Right lobe of liver (tissue), 6 donors: ENCODE measurements around the gene CD19. TPM values are rescaled to one million over a fixed set of nuclear protein-coding genes. Genes with fewer than 3 reads are reported as not detected.

Experiments
- ATAC-seq, 4 donors: fragments of 200-7000 bp; cut with Tn5 transposase; one replicate each; pipeline ENCODE4 v1.9.1; 2020; ENCODE audit warnings: mild to moderate bottlenecking in 4 of 4, moderate library complexity in 4 of 4
- DNase-seq, 3 donors: peaks; one replicate each; pipeline ENCODE4 v3.0.0-alpha.2; 2020
- H3K27ac ChIP-seq, 3 donors: fragments of 200-600 bp; one replicate each; pipeline ENCODE4 v1.8.0; 2022
- H3K27me3 ChIP-seq, 2 donors: fragments of 200-600 bp; one replicate each; pipeline ENCODE4 v1.8.0; 2022
- H3K36me3 ChIP-seq, 4 donors: fragments of 200-600 bp; sonication (generic) in 1 of 4; one replicate each; pipeline versions ENCODE4 v1.5.1 to v1.8.0; 2017 to 2022; ENCODE audit warnings: control low read depth in 1 of 4
- H3K4me1 ChIP-seq, 4 donors: fragments of 200-600 bp; sonication (generic) in 1 of 4; one replicate each; pipeline versions ENCODE4 v1.5.1 to v1.8.0; 2017 to 2022; ENCODE audit warnings: control low read depth in 1 of 4
- H3K4me3 ChIP-seq, 3 donors: fragments of 200-600 bp; one replicate each; pipeline ENCODE4 v1.8.0; 2022
- H3K9me3 ChIP-seq, 4 donors: fragments of 200-600 bp; sonication (generic) in 1 of 4; one replicate each; pipeline versions ENCODE4 v1.5.1 to v1.8.0; 2017 to 2022; ENCODE audit warnings: control low read depth in 1 of 4
- POLR2A ChIP-seq: fragments of 450-650 bp; IDR thresholded peaks from one replicate; pipeline ENCODE4 v1.6.1; 2017; ENCODE audit warnings: antibody characterized with exemption, mild to moderate bottlenecking
- WGBS: methylation state at CpG from one replicate; pipeline ENCODE4 v1.1.6; 2018; ENCODE audit warnings: low coverage, low lambda C conversion rate; ENCODE audit not compliant: insufficient coverage; ENCODE audit errors: missing lambda C conversion rate; 5-methylcytosine and 5-hydroxymethylcytosine counted together
- intact Hi-C, 2 donors: fragments of 100-400 bp; cut with DNase I; formaldehyde crosslinking; loops; one replicate each; pipeline versions ENCODE4 v1.11.2 to v1.14.1; 2022
- total RNA-seq, 6 experiments: library from RNA; depleted of rRNA in 2 of 6; stranded (reverse); fragments of >200 nt in 2 of 6; fragmentation: NEBNext Ultra II Directional in 3 of 6; extraction: Animal tissue kit (Norgen Biotek cat#: 25700) in 3 of 6; gene quantifications; one replicate each; pipeline versions ENCODE4 v1.1.0 to v1.2.4, GENCODE V29; 2016 to 2023
- TF ChIP-seq, protein P1 (sequence below), 4 donors: fragments of 200-600 bp in 3 of 4; fragments of 450-650 bp in 1 of 4; IDR thresholded peaks; one replicate each; pipeline versions ENCODE4 v1.5.1 to v1.8.0; 2016 to 2022; ENCODE audit warnings: antibody characterized with exemption in 4 of 4, mild to moderate bottlenecking in 2 of 4
- donor health status: DM: no; HTN: yes; CAD: no.
- donor health status: DM: no; HTN: no; CAD: no.
- donor health status: DM: no; HTN: no; CAD: no.
- donor health status: DM: no; HTN: yes; CAD: no.
- donor health status: DM: no; HTN: yes; CAD: no.

The CD19 gene
- total RNA-seq, 6 experiments from 2014 or later = 0.10 TPM; not detected in 5

DNA sequence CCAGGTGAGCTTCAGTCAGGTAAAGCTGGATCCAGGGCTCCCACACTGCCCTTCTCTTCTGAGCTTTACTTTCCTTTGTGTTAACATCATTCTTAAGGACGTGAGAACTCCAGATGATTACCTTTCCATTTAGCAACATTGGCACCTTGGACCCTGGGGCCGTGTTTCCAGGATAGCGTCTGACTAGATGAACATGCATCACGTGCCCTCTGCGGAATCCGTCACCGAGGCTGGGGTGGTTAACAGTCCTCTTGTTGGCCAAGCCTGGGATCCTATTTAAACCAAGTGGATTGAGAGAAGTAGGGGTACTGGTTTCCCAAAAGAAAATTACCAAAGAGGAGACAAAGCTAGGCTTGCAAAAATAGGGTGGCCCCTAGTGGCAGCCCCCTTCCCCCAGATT is 49.2 kb downstream of the CD19 start:
- 93% methylated on average over 6 of the region's 7 CpGs for WGBS
- peaks cover 0 to 32% (median 5%) of the 10 kb centered on the region in 4 donors for H3K36me3 ChIP-seq
- ATAC-seq = no peak
- H3K4me3 ChIP-seq = no peak overlapping the region
- DNase-seq = no peak
- H3K9me3 ChIP-seq = no peaks in the 10 kb centered on the region
- no peak overlapping the region for H3K27ac ChIP-seq
- TF ChIP-seq POLR2A = no peak
- TF ChIP-seq, protein P1, sequence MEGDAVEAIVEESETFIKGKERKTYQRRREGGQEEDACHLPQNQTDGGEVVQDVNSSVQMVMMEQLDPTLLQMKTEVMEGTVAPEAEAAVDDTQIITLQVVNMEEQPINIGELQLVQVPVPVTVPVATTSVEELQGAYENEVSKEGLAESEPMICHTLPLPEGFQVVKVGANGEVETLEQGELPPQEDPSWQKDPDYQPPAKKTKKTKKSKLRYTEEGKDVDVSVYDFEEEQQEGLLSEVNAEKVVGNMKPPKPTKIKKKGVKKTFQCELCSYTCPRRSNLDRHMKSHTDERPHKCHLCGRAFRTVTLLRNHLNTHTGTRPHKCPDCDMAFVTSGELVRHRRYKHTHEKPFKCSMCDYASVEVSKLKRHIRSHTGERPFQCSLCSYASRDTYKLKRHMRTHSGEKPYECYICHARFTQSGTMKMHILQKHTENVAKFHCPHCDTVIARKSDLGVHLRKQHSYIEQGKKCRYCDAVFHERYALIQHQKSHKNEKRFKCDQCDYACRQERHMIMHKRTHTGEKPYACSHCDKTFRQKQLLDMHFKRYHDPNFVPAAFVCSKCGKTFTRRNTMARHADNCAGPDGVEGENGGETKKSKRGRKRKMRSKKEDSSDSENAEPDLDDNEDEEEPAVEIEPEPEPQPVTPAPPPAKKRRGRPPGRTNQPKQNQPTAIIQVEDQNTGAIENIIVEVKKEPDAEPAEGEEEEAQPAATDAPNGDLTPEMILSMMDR (IDR thresholded peaks at IDR 0.05) = no peak
- intact Hi-C loops = no loop called here
- H3K27me3 ChIP-seq = no peaks in the 10 kb centered on the region
- H3K4me1 ChIP-seq = peaks cover 0 to under 1% (median 0%) of the 10 kb centered on the region in 4 donors

DNA sequence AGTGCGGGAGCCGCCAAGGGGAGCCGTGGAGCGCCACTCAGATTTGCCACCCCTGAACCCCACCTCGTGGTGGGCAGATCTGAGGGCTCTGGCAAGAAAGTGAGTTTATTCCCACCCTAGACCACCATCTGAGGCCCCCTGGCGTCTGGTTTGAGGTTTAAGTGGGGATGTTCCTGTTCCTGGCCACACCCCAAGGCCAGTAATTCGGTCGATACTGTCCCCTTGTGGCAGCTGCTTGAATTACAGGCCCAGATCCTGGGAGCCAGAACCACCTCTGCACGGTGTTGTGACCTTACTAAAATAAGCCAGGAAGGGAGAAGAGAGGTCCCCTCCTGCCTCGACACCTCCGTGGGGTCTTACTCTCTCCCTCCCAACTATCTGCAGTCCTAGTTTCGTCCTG is 49.7 kb downstream of the CD19 start:
- Histone ChIP-seq H3K4me3 (no peak overlapping the region), H3K27me3 (no peaks in the 10 kb centered on the region), H3K9me3 (no peaks in the 10 kb centered on the region), H3K27ac (no peak overlapping the region), H3K4me1 (no peaks in the 10 kb centered on the region), H3K36me3 (peaks cover 0 to 32% (median 5%) of the 10 kb centered on the region in 4 donors)
- intact Hi-C loops = no loop called here
- WGBS = 86% methylated on average over 10 of the region's 12 CpGs
- DNase-seq (no peak), ATAC-seq (no peak)
- TF ChIP-seq, protein P1 (IDR thresholded peaks at IDR 0.05) = peak in 3 of 4 donors; percentile 12 to 37 (median 14)
- no peak for TF ChIP-seq POLR2A

DNA sequence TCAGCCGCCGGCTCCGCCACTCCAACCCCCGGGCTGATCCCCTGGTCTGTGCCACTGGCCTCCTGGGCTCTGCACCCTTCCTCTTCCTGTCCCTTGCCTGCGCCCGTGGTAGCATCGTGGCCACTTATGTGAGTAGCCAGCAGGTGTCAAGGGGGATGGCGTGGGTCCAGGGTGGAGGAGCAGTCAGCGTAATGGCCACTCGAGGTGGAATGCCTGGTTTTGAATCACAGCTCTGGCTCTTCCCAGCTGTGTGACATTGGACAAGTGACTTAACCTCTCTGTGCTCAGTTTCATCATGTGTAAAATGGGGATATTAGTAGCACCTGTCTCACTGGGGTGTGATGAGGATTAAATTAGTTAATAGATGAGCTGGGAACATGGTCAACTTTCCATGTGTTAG is 50.6 kb downstream of the CD19 start:
- Histone ChIP-seq H3K9me3 (no peaks in the 10 kb centered on the region), H3K36me3 (peaks cover 0 to 35% (median 5%) of the 10 kb centered on the region in 4 donors), H3K4me3 (no peak overlapping the region), H3K27me3 (no peaks in the 10 kb centered on the region), H3K27ac (no peak overlapping the region), H3K4me1 (no peaks in the 10 kb centered on the region)
- ATAC-seq = no peak
- TF ChIP-seq, protein P1 (IDR thresholded peaks at IDR 0.05) = no peak
- no peak for TF ChIP-seq POLR2A
- intact Hi-C loops = no loop called here
- WGBS = 88% methylated on average over 4 of the region's 10 CpGs
- DNase-seq = no peak

DNA sequence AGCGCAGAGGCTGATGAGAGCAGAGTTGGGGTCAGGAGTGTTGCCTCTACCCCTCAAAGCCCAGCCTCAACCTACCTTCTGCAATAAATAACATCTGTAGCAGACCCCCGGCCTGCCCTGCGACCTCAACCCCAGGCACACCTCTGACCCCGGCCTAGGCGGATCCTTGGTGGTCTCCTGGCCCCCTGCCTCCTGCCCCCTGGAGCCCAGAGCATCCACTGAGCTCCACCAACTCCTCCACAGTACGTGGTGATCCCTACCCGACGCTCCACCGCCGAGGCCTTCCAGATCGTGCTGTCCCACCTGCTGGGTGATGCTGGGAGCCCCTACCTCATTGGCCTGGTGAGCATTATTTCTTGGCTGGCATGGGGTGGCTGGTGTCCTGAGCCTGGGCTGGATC is 51.2 kb downstream of the CD19 start:
- ATAC-seq (no peak), DNase-seq (no peak)
- H3K27me3 ChIP-seq = no peaks in the 10 kb centered on the region
- TF ChIP-seq, protein P1 (IDR thresholded peaks at IDR 0.05) = no peak
- no peak for TF ChIP-seq POLR2A
- no peaks in the 10 kb centered on the region for H3K9me3 ChIP-seq
- intact Hi-C loops = no loop called here
- no peak overlapping the region for H3K4me3 ChIP-seq
- peaks cover 0 to 35% (median 5%) of the 10 kb centered on the region in 4 donors for H3K36me3 ChIP-seq
- WGBS = no CpG with 5 or more reads among the region's 11 CpGs
- H3K4me1 ChIP-seq = no peaks in the 10 kb centered on the region
- H3K27ac ChIP-seq = no peak overlapping the region

DNA sequence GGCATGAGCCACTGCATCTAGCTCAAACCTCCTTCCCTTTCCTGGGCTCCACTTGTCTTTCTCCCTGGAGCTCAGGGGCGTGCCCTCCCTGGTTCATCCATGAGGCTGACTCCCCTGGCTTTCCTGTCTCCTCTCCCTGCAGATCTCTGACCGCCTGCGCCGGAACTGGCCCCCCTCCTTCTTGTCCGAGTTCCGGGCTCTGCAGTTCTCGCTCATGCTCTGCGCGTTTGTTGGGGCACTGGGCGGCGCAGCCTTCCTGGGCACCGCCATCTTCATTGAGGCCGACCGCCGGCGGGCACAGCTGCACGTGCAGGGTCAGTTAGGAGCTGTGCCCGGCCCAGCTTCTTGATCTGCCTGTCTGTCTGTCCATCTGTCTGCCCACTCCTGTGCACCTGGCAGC is 51.9 kb downstream of the CD19 start:
- no peaks in the 10 kb centered on the region for H3K4me1 ChIP-seq
- H3K27me3 ChIP-seq = no peaks in the 10 kb centered on the region
- H3K4me3 ChIP-seq = no peak overlapping the region
- H3K27ac ChIP-seq = no peak overlapping the region
- intact Hi-C loops = no loop called here
- H3K36me3 ChIP-seq = peaks cover 0 to 35% (median 5%) of the 10 kb centered on the region in 4 donors
- no peak for TF ChIP-seq POLR2A
- TF ChIP-seq, protein P1 (IDR thresholded peaks at IDR 0.05) = no peak
- ATAC-seq (no peak), DNase-seq (peak in 1 of 3 donors; percentile 19)
- 100% methylated on average over 1 of the region's 18 CpGs for whole genome bisulfite sequencing
- H3K9me3 ChIP-seq = no peaks in the 10 kb centered on the region
